PC-3 (cell line): Measurements from ENCODE around the gene TOP2B.

Experiments
- EZH2 ChIP-seq: fragments of 300-600 bp; sonication (generic); IDR thresholded peaks from one replicate; pipeline ENCODE4 v1.6.1; 2017; ENCODE audit warnings: antibody characterized with exemption, mild to moderate bottlenecking, low read length; ENCODE audit not compliant: unreplicated experiment
- TF ChIP-seq, protein P1 (sequence below): fragments of 300-600 bp; sonication (generic); conservative IDR thresholded peaks from 2 replicates; pipeline ENCODE4 v1.5.1; 2017; ENCODE audit warnings: antibody characterized with exemption, low read depth, mild to moderate bottlenecking, low read length

DNA sequence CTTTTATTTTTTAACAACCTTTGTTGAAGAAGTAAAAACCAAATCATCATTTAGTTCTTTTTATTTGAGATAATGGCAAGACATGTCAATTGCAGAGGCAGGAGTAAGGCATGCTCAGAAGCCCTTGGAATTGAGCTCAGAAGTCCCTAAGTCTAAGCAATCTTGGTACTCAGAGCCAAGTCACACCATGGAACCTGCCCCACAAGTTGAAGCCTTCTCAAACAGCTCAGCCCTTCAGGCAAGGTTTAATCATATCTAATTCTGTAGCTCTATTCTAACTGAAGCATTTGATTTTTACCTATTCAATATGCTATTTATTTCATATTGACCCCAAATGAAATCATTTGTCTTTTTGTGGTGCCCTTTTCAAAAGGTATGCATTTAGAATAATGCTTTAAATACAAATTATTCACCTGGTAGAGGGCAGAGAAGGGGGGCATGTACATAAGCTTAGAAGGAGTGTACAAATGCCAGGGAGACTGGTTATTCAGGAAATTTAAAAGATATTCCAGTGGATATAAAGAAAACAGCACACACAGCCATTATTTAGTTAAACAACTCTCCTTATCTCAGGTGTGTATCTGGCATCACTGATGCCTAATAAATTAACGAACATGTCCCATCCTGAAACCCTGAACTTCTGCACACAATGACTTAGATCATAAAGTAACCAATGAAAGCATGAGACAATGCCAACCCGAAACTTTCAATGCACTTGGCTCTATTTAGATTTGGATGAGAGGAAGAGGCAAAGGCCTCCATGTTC, 26.2 kb upstream of the TOP2B start:
- TF ChIP-seq, protein P1, sequence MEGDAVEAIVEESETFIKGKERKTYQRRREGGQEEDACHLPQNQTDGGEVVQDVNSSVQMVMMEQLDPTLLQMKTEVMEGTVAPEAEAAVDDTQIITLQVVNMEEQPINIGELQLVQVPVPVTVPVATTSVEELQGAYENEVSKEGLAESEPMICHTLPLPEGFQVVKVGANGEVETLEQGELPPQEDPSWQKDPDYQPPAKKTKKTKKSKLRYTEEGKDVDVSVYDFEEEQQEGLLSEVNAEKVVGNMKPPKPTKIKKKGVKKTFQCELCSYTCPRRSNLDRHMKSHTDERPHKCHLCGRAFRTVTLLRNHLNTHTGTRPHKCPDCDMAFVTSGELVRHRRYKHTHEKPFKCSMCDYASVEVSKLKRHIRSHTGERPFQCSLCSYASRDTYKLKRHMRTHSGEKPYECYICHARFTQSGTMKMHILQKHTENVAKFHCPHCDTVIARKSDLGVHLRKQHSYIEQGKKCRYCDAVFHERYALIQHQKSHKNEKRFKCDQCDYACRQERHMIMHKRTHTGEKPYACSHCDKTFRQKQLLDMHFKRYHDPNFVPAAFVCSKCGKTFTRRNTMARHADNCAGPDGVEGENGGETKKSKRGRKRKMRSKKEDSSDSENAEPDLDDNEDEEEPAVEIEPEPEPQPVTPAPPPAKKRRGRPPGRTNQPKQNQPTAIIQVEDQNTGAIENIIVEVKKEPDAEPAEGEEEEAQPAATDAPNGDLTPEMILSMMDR: no peak
- TF ChIP-seq EZH2: no peak
